Keratinocyte (primary cell): ENCODE results near the gene SIK3. TPM values are rescaled to one million over a fixed set of nuclear protein-coding genes. Genes with fewer than 3 reads are reported as not detected.

Experiments used
- DNase-seq: peaks from one replicate; pipeline ENCODE4 v3.0.0-alpha.2; 2011; ENCODE audit warnings: low read depth, missing footprints, low spot score
- FAIRE-seq: peaks from 2 replicates; lab custom pipeline; 2011; peaks lifted over from hg19 to GRCh38; lab: Jason Lieb, UNC
- H2AFZ ChIP-seq: 2 replicates; pipeline ENCODE4 v1.6.0; 2012; ENCODE audit warnings: low read length, control low read depth, inconsistent platforms; ENCODE audit not compliant: control insufficient read depth
- H3K27ac ChIP-seq: 2 replicates; pipeline ENCODE4 v1.5.1; 2011; ENCODE audit warnings: low read length; ENCODE audit not compliant: control insufficient read depth, insufficient read depth
- H3K27me3 ChIP-seq: 3 replicates; pipeline ENCODE4 v1.6.0; 2011; ENCODE audit warnings: low read length; ENCODE audit not compliant: control insufficient read depth, insufficient read depth; ENCODE audit errors: extremely low read depth
- H3K36me3 ChIP-seq, 2 experiments: 2 replicates in 1 of 2; 3 replicates in 1 of 2; pipeline ENCODE4 v1.5.1; 2011; ENCODE audit warnings: low read length in 2 of 2, mild to moderate bottlenecking in 1 of 2; ENCODE audit not compliant: control insufficient read depth in 2 of 2, insufficient read depth in 2 of 2; ENCODE audit errors: extremely low read depth in 1 of 2
- H3K4me1 ChIP-seq: 3 replicates; pipeline ENCODE4 v1.5.1; 2011; ENCODE audit warnings: low read length; ENCODE audit not compliant: control insufficient read depth, insufficient read depth; ENCODE audit errors: extremely low read depth
- H3K4me2 ChIP-seq: 3 replicates; pipeline ENCODE4 v1.6.0; 2011; ENCODE audit warnings: low read depth, low read length; ENCODE audit not compliant: control insufficient read depth, insufficient read depth; ENCODE audit errors: extremely low read depth
- H3K4me3 ChIP-seq, 3 experiments: fragments of 200-600 bp in 1 of 3; sonication (generic) in 1 of 3; 2 replicates in 2 of 3; 3 replicates in 1 of 3; pipeline ENCODE4 v1.5.1; 2011 to 2016; ENCODE audit warnings: low read length in 3 of 3, mild to moderate bottlenecking in 3 of 3, control low read depth in 2 of 3, inconsistent platforms in 1 of 3, low read depth in 1 of 3, mixed read lengths in 1 of 3, mixed run types in 1 of 3, moderate library complexity in 1 of 3; ENCODE audit not compliant: control insufficient read depth in 2 of 3, insufficient read depth in 2 of 3; ENCODE audit errors: extremely low read depth in 1 of 3
- H3K79me2 ChIP-seq: 2 replicates; pipeline ENCODE4 v1.6.0; 2012; ENCODE audit warnings: low read length; ENCODE audit not compliant: control insufficient read depth, insufficient read depth
- H3K9ac ChIP-seq: 3 replicates; pipeline ENCODE4 v1.6.0; 2011; ENCODE audit warnings: low read length; ENCODE audit not compliant: control insufficient read depth, insufficient read depth; ENCODE audit errors: extremely low read depth
- H3K9me1 ChIP-seq: 3 replicates; pipeline ENCODE4 v1.6.0; 2011; ENCODE audit warnings: low read length; ENCODE audit not compliant: control insufficient read depth, insufficient read depth; ENCODE audit errors: extremely low read depth
- H3K9me3 ChIP-seq: 2 replicates; pipeline ENCODE4 v1.5.1; 2012; ENCODE audit warnings: low read depth, low read length; ENCODE audit not compliant: control insufficient read depth
- H4K20me1 ChIP-seq: 3 replicates; pipeline ENCODE4 v1.6.0; 2011; ENCODE audit warnings: low read length; ENCODE audit not compliant: control insufficient read depth, insufficient read depth; ENCODE audit errors: extremely low read depth
- CTCF ChIP-seq, 3 experiments: IDR thresholded peaks in 1 of 3; conservative IDR thresholded peaks in 1 of 3; optimal IDR thresholded peaks in 1 of 3; 2 replicates in 2 of 3; 3 replicates in 1 of 3; pipeline versions ENCODE3 to v1.5.1; 2011; ENCODE audit warnings: low read length in 3 of 3, mild to moderate bottlenecking in 3 of 3, moderate library complexity in 2 of 3, control low read depth in 1 of 3, inconsistent platforms in 1 of 3; ENCODE audit not compliant: insufficient read depth in 2 of 3; ENCODE audit errors: extremely low read depth in 1 of 3
- EZH2 ChIP-seq: IDR thresholded peaks from one replicate; pipeline ENCODE4 v1.6.1; 2012; ENCODE audit warnings: inconsistent platforms, mild to moderate bottlenecking, low read length, moderate library complexity
- dilution Hi-C: fragments of 300-500 bp; cut with MboI; formaldehyde crosslinking; loops from one replicate; pipeline ENCODE4 v1.7.0; 2020; ENCODE audit warnings: low sequenced_read_pairs; ENCODE audit not compliant: extremely low pct_ligation_motif_present
- polyA plus RNA-seq, 5 experiments: library from polyadenylated mRNA; depleted of rRNA in 3 of 5; stranded (reverse) in 3 of 5; stranded (forward) in 1 of 5; unstranded in 1 of 5; fragments of >200 nt; gene quantifications; 1 replicate in 1 of 5; 2 replicates in 3 of 5; 3 replicates in 1 of 5; pipeline versions ENCODE4 v1.2.1 to v1.2.3, GENCODE V29; 2011 to 2012; ENCODE audit warnings: missing spikeins in 2 of 5, low read depth in 1 of 5, low replicate concordance in 1 of 5

SIK3 gene
- polyA plus RNA-seq, 1 donor (not counting 4 experiments of a cell fraction or from before 2014, with no cell fraction given), result 8.2 TPM

GRCh38 chr11:116935089-116935488, 163.1 kb downstream of the SIK3 start:
- Histone ChIP-seq H3K9me3 (no peaks in the 10 kb centered on the region), H3K4me3 (no peak overlapping the region), H3K36me3 (no peaks in the 10 kb centered on the region), H3K9ac (no peak overlapping the region), H3K79me2 (no peaks in the 10 kb centered on the region), H3K27ac (no peak overlapping the region), H2AFZ (no peak overlapping the region), H3K4me1 (peaks cover 24% of the 10 kb centered on the region), H3K4me2 (no peak overlapping the region), H3K9me1 (no peaks in the 10 kb centered on the region), H4K20me1 (no peaks in the 10 kb centered on the region), H3K27me3 (no peaks in the 10 kb centered on the region)
- no peak for FAIRE-seq
- dilution Hi-C loops, result no loop called here
- TF ChIP-seq CTCF (optimal IDR thresholded peaks at IDR 0.05 in 1 of 3, IDR thresholded peaks at IDR 0.05 in 1 of 3, conservative IDR thresholded peaks at IDR 0.05 in 1 of 3; ENCODE audit: extremely low read depth in 1 of 3, insufficient read depth in 2 of 3, low read length in 3 of 3), result no peak
- no peak for TF ChIP-seq EZH2
- no peak for DNase-seq

- H3K4me1 ChIP-seq, result peaks cover 30% of the 10 kb centered on the region
- no peaks in the 10 kb centered on the region for H3K9me1 ChIP-seq
- H3K4me3 ChIP-seq, result no peak overlapping the region
- no peak for DNase-seq
- H2AFZ ChIP-seq, result no peak overlapping the region
- no peaks in the 10 kb centered on the region for H3K36me3 ChIP-seq
- H3K9me3 ChIP-seq, result no peaks in the 10 kb centered on the region
- dilution Hi-C loops, result no loop called here
- H3K9ac ChIP-seq, result no peak overlapping the region
- TF ChIP-seq CTCF (optimal IDR thresholded peaks at IDR 0.05 in 1 of 3, IDR thresholded peaks at IDR 0.05 in 1 of 3, conservative IDR thresholded peaks at IDR 0.05 in 1 of 3; ENCODE audit: extremely low read depth in 1 of 3, insufficient read depth in 2 of 3, low read length in 3 of 3), result no peak
- TF ChIP-seq EZH2, result no peak
- FAIRE-seq, result no peak
- no peak overlapping the region for H3K4me2 ChIP-seq
- no peaks in the 10 kb centered on the region for H4K20me1 ChIP-seq
- no peaks in the 10 kb centered on the region for H3K27me3 ChIP-seq
- H3K79me2 ChIP-seq, result no peaks in the 10 kb centered on the region
- no peak overlapping the region for H3K27ac ChIP-seq
Observed at GRCh38 chr11:116933961-116934360, 164.3 kb downstream of the SIK3 start.
